Measurements from ENCODE around the gene SLC6A13. TPM values are rescaled to one million over a fixed set of nuclear protein-coding genes. Genes with fewer than 3 reads are reported as not detected.

SLC6A13 gene
- total and polyA plus RNA-seq, 7 donors = 0.10 to 0.55 TPM; not detected in 5

GRCh38 chr12:201361-201760 is 61.3 kb downstream of the SLC6A13 start:
- TF ChIP-seq POLR2AphosphoS5 (IDR thresholded peaks at IDR 0.05) (no peak), CTCF (IDR thresholded peaks at IDR 0.05) (no peak), POLR2A (IDR thresholded peaks at IDR 0.05) (no peak), EP300 (IDR thresholded peaks at IDR 0.05) (no peak)
- intact Hi-C loops (cut with DNase I) = no loop called here
- Histone ChIP-seq H3K4me3 (no peak overlapping the region), H3K4me1 (peaks cover 0 to 15% (median 12%) of the 10 kb centered on the region in 4 donors), H3K9me3 (no peaks in the 10 kb centered on the region), H3K27me3 (peaks cover 2 to 70% (median 18%) of the 10 kb centered on the region in 3 donors), H3K27ac (no peak overlapping the region), H3K36me3 (no peaks in the 10 kb centered on the region)
- 79 to 86% methylated on average over 8 of the region's 8 CpGs for WGBS, 2 donors
- no peak for DNase-seq

- no peak overlapping the region for H3K4me3 ChIP-seq
- 34 to 64% methylated on average over 9 of the region's 9 CpGs for WGBS, 2 donors
- no peaks in the 10 kb centered on the region for H3K9me3 ChIP-seq
- peaks cover 0 to 66% (median 6%) of the 10 kb centered on the region in 3 donors for H3K27me3 ChIP-seq
- TF ChIP-seq POLR2AphosphoS5 (IDR thresholded peaks at IDR 0.05) (no peak), CTCF (IDR thresholded peaks at IDR 0.05) (no peak), EP300 (IDR thresholded peaks at IDR 0.05) (no peak), POLR2A (IDR thresholded peaks at IDR 0.05) (no peak)
- H3K27ac ChIP-seq = no peak overlapping the region
- H3K36me3 ChIP-seq = no peaks in the 10 kb centered on the region
- peaks cover 0 to 6% (median 4%) of the 10 kb centered on the region in 4 donors for H3K4me1 ChIP-seq
- DNase-seq = no peak
- intact Hi-C loops (cut with DNase I) = no loop called here
Observed at GRCh38 chr12:198705-199104, 63.9 kb downstream of the SLC6A13 start.

- TF ChIP-seq POLR2A (IDR thresholded peaks at IDR 0.05) = no peak
- no peak for TF ChIP-seq POLR2AphosphoS5 (IDR thresholded peaks at IDR 0.05)
- TF ChIP-seq EP300 (IDR thresholded peaks at IDR 0.05) = no peak
- TF ChIP-seq CTCF (IDR thresholded peaks at IDR 0.05) = no peak
- intact Hi-C loops (cut with DNase I) = no loop called here
- no peak for DNase-seq
- Histone ChIP-seq H3K4me1 (peaks cover 0 to under 1% (median 0%) of the 10 kb centered on the region in 4 donors), H3K36me3 (no peaks in the 10 kb centered on the region), H3K27ac (no peak overlapping the region), H3K27me3 (peaks cover 0 to 66% (median under 1%) of the 10 kb centered on the region in 3 donors), H3K9me3 (no peaks in the 10 kb centered on the region), H3K4me3 (no peak overlapping the region)
- WGBS, 2 donors = 91 to 92% methylated on average over 11 of the region's 11 CpGs
Observed at GRCh38 chr12:197911-198695, 64.5 kb downstream of the SLC6A13 start.

GRCh38 chr12:197347-197746 is 65.3 kb downstream of the SLC6A13 start:
- DNase-seq = no peak
- no peaks in the 10 kb centered on the region for H3K9me3 ChIP-seq
- H3K4me1 ChIP-seq = no peaks in the 10 kb centered on the region
- H3K27me3 ChIP-seq = peaks cover 0 to 66% (median 0%) of the 10 kb centered on the region in 3 donors
- no peak overlapping the region for H3K4me3 ChIP-seq
- no peak overlapping the region for H3K27ac ChIP-seq
- TF ChIP-seq EP300 (IDR thresholded peaks at IDR 0.05) = no peak
- no peak for TF ChIP-seq POLR2AphosphoS5 (IDR thresholded peaks at IDR 0.05)
- TF ChIP-seq CTCF (IDR thresholded peaks at IDR 0.05) = no peak
- TF ChIP-seq POLR2A (IDR thresholded peaks at IDR 0.05) = no peak
- H3K36me3 ChIP-seq = no peaks in the 10 kb centered on the region
- intact Hi-C loops (cut with DNase I) = no loop called here
- WGBS, 2 donors = 88 to 89% methylated on average over 3 of the region's 3 CpGs
